ENCODE measurements around the gene CCNY. TPM values are rescaled to one million over a fixed set of nuclear protein-coding genes. Genes with fewer than 3 reads are reported as not detected.

Gene CCNY
- total RNA-seq, 1 donor from 2014 or later: 68.7 TPM

- TF ChIP-seq, protein P1, sequence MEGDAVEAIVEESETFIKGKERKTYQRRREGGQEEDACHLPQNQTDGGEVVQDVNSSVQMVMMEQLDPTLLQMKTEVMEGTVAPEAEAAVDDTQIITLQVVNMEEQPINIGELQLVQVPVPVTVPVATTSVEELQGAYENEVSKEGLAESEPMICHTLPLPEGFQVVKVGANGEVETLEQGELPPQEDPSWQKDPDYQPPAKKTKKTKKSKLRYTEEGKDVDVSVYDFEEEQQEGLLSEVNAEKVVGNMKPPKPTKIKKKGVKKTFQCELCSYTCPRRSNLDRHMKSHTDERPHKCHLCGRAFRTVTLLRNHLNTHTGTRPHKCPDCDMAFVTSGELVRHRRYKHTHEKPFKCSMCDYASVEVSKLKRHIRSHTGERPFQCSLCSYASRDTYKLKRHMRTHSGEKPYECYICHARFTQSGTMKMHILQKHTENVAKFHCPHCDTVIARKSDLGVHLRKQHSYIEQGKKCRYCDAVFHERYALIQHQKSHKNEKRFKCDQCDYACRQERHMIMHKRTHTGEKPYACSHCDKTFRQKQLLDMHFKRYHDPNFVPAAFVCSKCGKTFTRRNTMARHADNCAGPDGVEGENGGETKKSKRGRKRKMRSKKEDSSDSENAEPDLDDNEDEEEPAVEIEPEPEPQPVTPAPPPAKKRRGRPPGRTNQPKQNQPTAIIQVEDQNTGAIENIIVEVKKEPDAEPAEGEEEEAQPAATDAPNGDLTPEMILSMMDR (IDR thresholded peaks at IDR 0.05): no peak
- no peak overlapping the region for H3K27ac Mint-ChIP-seq (ENCODE audit: unreplicated experiment)
- no peaks in the 10 kb centered on the region for H3K27me3 Mint-ChIP-seq (ENCODE audit: low read depth)
- no peaks in the 10 kb centered on the region for H3K9me3 Mint-ChIP-seq (ENCODE audit: low read depth)
- DNase-seq (ENCODE audit: low spot score): no peak
- H3K36me3 Mint-ChIP-seq (ENCODE audit: low read depth): no peaks in the 10 kb centered on the region
- H3K4me3 Mint-ChIP-seq (ENCODE audit: unreplicated experiment): no peak overlapping the region
- H3K4me1 Mint-ChIP-seq (ENCODE audit: low read depth): peaks cover 5% of the 10 kb centered on the region
Observed at GRCh38 chr10:35503578-35503977, 167.3 kb downstream of the CCNY start.

GRCh38 chr10:35504132-35504531, 167.8 kb downstream of the CCNY start:
- peaks cover 5% of the 10 kb centered on the region for H3K4me1 Mint-ChIP-seq (ENCODE audit: low read depth)
- H3K27me3 Mint-ChIP-seq (ENCODE audit: low read depth): no peaks in the 10 kb centered on the region
- no peaks in the 10 kb centered on the region for H3K9me3 Mint-ChIP-seq (ENCODE audit: low read depth)
- no peak overlapping the region for H3K27ac Mint-ChIP-seq (ENCODE audit: unreplicated experiment)
- no peak overlapping the region for H3K4me3 Mint-ChIP-seq (ENCODE audit: unreplicated experiment)
- H3K36me3 Mint-ChIP-seq (ENCODE audit: low read depth): no peaks in the 10 kb centered on the region
- TF ChIP-seq, protein P1 (IDR thresholded peaks at IDR 0.05): no peak
- DNase-seq (ENCODE audit: low spot score): no peak

GRCh38 chr10:35505241-35505873, 169.0 kb downstream of the CCNY start:
- TF ChIP-seq, protein P1 (IDR thresholded peaks at IDR 0.05): no peak
- H3K27me3 Mint-ChIP-seq (ENCODE audit: low read depth): no peaks in the 10 kb centered on the region
- no peaks in the 10 kb centered on the region for H3K4me1 Mint-ChIP-seq (ENCODE audit: low read depth)
- no peak overlapping the region for H3K4me3 Mint-ChIP-seq (ENCODE audit: unreplicated experiment)
- no peaks in the 10 kb centered on the region for H3K9me3 Mint-ChIP-seq (ENCODE audit: low read depth)
- DNase-seq (ENCODE audit: low spot score): no peak
- no peak overlapping the region for H3K27ac Mint-ChIP-seq (ENCODE audit: unreplicated experiment)
- no peaks in the 10 kb centered on the region for H3K36me3 Mint-ChIP-seq (ENCODE audit: low read depth)

GRCh38 chr10:35506741-35507140, 170.4 kb downstream of the CCNY start:
- Mint-ChIP-seq H3K4me1 (ENCODE audit: low read depth) (no peaks in the 10 kb centered on the region), H3K36me3 (ENCODE audit: low read depth) (peaks cover 5% of the 10 kb centered on the region), H3K27ac (ENCODE audit: unreplicated experiment) (no peak overlapping the region), H3K4me3 (ENCODE audit: unreplicated experiment) (no peak overlapping the region), H3K9me3 (ENCODE audit: low read depth) (no peaks in the 10 kb centered on the region), H3K27me3 (ENCODE audit: low read depth) (no peaks in the 10 kb centered on the region)
- TF ChIP-seq, protein P1 (IDR thresholded peaks at IDR 0.05): no peak
- no peak for DNase-seq (ENCODE audit: low spot score)

- Mint-ChIP-seq H3K4me3 (ENCODE audit: unreplicated experiment) (no peak overlapping the region), H3K9me3 (ENCODE audit: low read depth) (no peaks in the 10 kb centered on the region), H3K27me3 (ENCODE audit: low read depth) (no peaks in the 10 kb centered on the region), H3K4me1 (ENCODE audit: low read depth) (no peaks in the 10 kb centered on the region), H3K27ac (ENCODE audit: unreplicated experiment) (no peak overlapping the region), H3K36me3 (ENCODE audit: low read depth) (peaks cover 7% of the 10 kb centered on the region)
- TF ChIP-seq, protein P1 (IDR thresholded peaks at IDR 0.05): no peak
- DNase-seq (ENCODE audit: low spot score): no peak
Observed at GRCh38 chr10:35507519-35508109, 171.3 kb downstream of the CCNY start.

All from chondrocyte (in vitro differentiated cells).